PC-9 (cell line): ENCODE measurements around the gene MC3R.

ENCODE experiments used
- CTCF ChIP-seq: fragments of 200-600 bp; sonication (generic); conservative IDR thresholded peaks from 2 replicates; pipeline ENCODE4 v1.6.1; 2017; ENCODE audit warnings: mixed run types, antibody characterized with exemption, mild to moderate bottlenecking, moderate library complexity
- EZH2 ChIP-seq: fragments of 200-600 bp; sonication (generic); IDR thresholded peaks from 2 replicates; pipeline ENCODE4 v1.8.0; 2017; ENCODE audit warnings: antibody characterized with exemption, low read depth

GRCh38 chr20:56229812-56230211 is 18.7 kb upstream of the MC3R start:
- no peak for TF ChIP-seq CTCF
- no peak for TF ChIP-seq EZH2
